Measurements from ENCODE around the gene WDFY2.

Gene WDFY2

GRCh38 chr13:51746802-51747201, 162.5 kb downstream of the WDFY2 start:
- DNase-seq = no peak

GRCh38 chr13:51747438-51748434, 163.5 kb downstream of the WDFY2 start:
- no peak for DNase-seq

DNA sequence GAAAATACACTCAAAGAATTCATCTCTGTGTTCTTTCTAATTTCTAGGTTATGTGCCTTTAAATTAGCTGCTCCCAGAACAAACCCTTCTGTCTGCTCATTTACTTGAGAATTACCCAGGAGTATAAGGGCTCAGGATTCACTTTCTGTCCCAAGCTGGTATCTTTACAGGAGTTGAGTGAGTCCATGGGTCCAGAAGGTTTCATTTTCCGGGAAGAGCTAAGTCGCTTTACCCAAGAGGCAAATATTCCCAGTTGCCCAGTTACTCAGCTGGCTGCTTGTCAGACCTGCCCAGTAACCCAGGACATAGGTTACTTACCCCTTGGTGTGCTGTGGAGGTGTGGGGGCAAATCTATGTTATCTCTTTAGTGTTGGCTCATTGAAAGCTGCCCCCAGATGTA, 172.4 kb downstream of the WDFY2 start:
- DNase-seq = no peak

DNA sequence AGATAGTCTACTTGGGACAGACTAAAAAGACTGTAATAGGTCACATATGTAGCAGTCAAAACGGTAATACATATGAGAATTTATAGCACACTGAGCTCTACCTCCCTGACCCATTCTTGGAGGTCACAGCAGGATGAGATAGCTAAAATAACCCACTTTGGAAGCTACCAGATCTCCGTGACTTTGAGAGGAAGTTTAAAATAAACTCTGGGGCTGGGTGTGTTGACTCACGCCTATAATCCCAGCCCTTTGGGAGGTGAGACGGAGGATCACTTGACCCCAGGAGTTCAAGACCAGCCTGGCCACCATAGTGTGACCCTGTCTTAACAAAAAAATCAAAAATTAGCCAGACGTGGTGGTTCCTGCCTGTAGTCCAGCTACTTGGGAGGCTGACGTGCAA, 174.4 kb downstream of the WDFY2 start:
- no peak for DNase-seq

DNA sequence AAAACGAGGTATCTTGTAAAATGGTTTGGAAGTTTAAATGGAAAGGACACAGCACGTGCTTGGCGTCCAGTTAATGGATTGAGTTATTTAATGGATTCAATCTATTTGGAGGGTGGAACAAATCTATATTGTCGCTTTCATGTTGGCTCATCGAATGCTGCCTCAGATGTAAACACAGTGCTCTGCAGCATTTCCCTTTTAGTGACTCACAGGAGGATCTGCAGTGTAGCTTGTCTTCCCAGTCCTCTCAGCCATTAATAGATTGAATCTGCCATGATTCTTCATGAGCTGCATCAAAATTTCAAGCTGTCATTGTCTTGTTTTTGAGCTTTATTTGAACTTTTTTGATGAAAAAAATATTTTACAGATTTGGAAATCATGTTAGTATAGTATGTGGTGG, 175.0 kb downstream of the WDFY2 start:
- no peak for DNase-seq

DNA sequence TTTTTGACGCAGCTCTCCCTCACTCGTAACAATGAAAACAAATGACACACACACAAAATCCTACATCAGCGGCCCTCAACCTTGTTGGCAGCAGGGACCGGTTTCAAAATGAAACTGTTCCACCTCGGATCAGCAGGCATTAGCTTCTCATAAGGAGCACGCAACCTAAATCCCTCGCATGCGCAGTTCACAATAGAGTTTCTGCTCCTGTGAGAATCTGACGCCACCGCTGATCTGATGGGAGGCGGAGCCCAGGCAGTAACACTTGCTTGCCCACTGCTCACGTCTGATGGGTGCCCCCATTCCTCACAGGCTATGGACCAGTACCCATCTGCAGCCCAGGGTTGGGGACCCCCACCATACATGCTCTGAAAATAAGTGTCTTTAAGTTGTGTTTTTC, 176.3 kb downstream of the WDFY2 start:
- peak; percentile 90 for DNase-seq

DNA sequence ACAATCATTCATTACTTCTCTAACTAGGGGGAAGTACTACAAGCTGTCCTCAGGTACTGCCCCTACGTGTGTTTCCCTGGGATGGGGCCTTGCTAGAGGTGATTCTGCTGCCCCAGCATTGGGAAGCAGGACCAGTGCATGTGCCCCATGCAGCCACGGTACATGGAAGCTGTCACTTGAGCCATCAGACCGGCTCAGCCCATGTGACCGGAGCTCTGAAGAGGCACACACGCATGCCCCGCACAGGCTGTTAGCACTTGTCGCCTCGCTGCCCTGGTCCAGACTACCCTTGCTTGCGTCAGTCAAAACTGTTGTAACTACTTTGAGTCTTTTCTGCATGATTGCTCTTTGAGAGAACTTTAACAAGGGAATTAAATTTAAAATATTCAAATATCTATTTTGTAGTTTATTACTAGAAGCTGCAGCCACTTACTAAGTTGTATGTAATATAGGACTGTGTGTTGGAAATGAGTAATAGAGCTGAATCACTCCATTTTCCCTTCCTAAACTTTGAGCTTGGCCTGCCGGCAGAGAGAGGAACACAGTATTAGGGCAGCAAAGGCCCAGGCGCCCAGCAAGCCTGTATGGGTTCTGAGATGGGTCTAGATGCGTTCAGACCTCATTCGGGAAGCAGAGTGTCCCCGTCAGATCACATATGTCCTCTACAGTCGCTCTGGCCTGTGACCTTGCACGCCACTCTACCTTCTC, 177.5 kb downstream of the WDFY2 start:
- no peak for DNase-seq

- no peak for DNase-seq
Measured at GRCh38 chr13:51763486-51763885, 179.2 kb downstream of the WDFY2 start.

GRCh38 chr13:51764184-51765141, 180.2 kb downstream of the WDFY2 start:
- no peak for DNase-seq

DNA sequence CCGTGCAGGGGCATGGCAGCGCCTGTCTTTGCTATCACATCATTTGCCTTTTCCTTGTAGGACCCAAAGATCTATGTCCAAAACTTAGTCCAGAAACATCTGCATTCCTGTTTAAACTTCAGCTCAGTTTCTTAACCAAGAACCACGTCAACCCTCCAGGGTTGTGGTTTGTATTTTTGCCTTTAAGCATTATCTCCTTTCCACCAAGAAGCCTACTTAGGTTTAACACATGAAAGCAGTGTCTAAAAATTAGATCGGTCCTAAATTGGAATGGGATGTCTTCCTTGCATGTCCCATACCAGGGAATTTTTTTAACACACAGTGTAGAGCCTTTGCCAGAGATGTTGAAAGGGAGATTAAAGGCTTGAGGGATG, 180.9 kb downstream of the WDFY2 start:
- DNase-seq = no peak

- DNase-seq = peak; percentile 19
Measured at GRCh38 chr13:51767100-51767499, 182.8 kb downstream of the WDFY2 start.

DNA sequence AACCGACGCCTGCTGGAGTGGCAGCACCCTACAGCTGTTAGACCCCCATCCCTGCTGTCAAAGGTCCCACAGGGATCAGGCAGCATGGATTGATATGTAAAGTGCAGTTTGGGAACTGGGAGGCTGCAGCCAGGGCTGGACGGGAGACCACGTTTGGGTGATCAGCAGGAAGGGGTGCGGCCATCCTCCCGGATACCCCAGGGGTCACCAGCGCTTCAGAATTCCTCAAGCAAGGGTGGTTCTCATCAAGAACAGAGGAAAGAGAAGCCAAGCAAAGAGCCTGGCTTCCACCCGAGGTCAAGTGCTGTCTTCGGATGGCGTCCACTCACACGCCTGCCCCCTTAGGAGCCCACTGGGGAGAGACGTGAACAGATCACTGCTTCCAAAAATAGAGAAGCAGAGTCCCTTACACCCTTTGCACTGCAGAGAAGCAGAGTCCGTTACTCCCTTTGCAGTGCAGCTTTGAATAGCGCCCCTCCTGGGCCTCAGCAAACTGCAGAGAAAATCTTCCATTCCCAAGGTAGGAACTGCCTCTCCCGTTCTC, 184.2 kb downstream of the WDFY2 start:
- no peak for DNase-seq

- no peak for DNase-seq
Measured at GRCh38 chr13:51768976-51769375, 184.7 kb downstream of the WDFY2 start.

DNA sequence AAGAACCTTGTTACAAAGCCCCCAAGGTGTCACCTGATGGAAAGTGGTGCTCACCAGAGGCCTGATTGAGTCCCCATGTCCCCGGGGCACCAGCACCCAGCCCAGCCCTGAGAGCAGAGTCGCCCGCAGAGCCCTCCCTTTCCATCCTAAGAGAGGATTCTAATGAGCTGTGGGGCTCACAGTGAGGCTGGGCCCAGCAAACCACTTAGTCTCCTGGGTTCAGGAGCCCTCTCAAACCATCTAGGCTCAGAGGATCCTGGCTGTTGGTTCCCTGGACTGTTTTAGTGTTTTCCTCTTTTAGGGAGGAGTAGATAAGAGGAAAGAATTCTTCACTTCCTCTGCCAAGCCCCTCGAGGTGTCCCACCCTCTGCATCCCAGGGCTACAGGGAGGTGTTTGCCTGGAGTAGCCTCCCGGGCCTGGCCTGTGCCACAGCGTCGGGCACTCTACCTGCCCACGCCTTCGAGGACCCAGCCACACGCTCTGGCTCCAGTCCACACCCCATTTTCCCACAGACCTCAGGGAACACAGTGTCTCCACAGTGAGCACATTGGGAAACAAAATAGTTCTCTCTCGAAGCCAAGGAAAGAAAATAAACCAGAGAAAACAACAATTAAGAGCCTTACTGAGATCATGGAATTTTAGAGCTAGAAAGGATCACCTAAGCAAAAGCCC, 185.3 kb downstream of the WDFY2 start:
- no peak for DNase-seq

DNA sequence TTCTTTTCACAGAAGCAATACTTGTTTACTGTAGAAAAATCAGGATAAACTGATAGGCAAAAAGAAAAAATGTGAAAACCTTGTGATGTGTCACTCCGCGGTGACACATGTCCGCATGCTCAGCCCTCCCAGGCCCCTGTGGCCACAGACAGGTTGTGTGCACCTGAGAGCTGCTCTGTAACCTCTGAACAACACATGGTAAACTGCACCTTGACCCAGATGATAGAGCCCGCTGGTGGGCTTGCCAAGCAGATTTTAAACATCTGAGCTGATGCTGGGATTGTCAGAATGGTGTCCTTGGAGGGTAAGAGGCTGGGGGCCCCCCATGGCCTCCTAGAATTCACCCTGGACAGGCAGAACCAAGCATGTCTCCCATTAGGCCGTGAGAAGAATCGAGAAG, 185.9 kb downstream of the WDFY2 start:
- no peak for DNase-seq

- DNase-seq = no peak
Measured at GRCh38 chr13:51770681-51771417, 186.6 kb downstream of the WDFY2 start.

DNA sequence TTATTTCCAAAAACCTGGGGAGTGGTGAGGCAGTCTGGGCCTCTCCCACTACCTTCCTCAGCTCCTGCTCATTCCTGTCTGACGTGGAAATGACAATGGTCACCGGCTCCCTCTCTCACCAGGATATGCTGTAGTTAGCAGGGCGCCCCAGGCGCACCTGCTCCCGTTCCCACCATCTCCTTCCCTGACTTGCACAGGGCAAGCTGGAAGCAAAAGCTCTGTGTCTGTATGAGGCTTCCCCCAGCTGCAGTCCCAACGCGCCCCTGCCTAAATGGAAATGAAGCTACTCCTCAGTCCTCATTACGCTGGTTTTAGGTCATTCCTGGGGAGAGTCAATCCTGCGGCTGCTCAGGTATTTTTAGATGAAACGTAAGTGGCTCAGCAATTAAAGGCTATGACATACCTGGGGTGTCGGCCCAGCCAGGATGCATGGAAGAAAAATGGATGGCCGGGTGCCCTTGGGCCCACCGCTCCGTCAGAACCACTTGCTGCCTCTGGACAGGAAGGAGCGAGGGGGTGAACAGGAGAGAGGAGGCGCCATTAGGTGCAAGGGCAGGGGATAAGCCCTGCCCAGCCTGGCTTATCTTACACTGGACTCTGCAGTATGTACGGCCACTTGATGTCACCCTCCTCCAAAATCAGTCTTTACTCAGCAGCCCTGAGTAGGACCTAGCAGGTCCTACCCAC, 187.3 kb downstream of the WDFY2 start:
- no peak for DNase-seq

DNA sequence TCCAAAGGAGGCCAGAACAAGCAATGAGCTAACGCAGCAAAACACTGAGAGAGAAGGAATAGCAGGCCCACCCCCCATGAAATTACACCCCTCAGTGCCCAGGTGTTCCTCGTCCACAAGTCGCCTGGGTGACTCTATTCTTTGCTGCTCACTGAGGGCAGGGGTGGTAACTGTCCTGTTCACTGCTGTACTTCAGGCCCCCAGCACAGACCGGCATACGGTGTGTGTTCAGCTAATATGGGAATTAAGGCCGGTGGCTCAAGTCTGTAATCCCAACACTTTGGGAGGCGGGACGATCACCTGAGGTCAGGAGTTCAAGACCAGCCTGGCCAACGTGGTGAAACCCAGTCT, 187.8 kb downstream of the WDFY2 start:
- no peak for DNase-seq

DNA sequence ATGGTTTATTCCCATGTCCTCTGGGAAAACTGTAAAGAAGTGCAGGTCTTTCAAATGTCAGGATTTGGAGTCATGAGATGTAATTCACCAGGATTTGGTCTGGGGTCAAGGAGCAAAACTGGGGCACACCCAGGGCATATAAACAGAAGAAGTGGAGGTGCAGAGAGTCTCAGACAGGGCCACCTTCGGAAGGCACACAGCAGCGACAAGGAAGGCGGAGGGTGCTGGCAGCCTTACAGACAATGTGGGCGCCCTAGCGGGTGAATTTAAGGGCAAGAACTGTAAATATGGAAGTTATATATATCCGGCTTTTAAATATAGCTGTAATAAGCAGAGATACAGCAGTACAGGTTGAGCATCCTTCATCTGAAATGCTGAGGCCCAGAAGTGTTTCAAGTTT, 188.5 kb downstream of the WDFY2 start:
- no peak for DNase-seq

DNA sequence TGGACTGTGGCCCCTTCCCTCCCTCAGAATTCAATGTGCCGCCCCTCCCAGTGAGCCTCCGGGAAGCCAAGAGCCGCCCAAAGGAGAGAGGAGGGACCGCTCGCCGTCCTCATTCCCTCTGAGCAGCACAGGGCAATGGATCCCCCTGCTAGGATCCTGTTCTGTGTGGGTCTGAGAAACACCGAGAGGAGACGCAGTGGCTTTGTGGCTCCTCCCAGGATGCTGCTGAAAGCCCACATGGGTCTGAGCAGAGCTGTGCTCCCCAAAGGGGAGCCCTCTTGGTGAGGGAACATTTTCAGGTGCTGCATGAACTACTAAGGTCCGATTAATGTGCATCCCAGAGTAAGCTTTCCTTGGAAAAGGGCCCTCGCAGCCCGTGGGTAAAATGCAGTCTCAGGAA, 189.3 kb downstream of the WDFY2 start:
- DNase-seq = no peak

- DNase-seq = no peak
Measured at GRCh38 chr13:51776179-51776578, 191.9 kb downstream of the WDFY2 start.
